AG20443 (cell line): ENCODE data around the gene CDC14A.
"Not testable (repeated sequence)": the region's sequence is repeated elsewhere in the genome, so short reads cannot be mapped to it uniquely, and the experiment has no call there.

ENCODE experiments used
- DNase-seq: peaks from one replicate; pipeline ENCODE4 v3.0.0; 2012; ENCODE audit warnings: low spot score, mixed read lengths

The CDC14A gene

DNA sequence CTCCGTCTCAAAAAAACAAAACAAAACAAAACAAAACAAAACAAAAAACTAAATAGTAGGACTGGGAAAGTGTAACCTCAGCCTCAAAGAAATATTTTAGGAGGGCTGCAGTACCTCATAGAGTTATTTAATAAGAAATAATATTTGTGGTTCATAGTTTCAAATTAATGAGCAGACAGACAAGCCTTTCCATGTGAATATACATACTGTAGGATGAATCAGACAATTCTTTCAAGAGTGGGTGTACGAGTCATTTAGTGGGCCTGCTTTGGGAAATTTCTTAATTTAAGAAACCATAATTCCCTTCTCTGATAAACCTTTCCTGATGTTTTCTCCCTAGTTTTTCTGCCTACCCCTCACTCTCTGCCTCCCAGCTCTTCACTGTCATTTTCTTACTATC, 52.5 kb downstream of the CDC14A start:
- DNase-seq: peak; percentile 14

DNA sequence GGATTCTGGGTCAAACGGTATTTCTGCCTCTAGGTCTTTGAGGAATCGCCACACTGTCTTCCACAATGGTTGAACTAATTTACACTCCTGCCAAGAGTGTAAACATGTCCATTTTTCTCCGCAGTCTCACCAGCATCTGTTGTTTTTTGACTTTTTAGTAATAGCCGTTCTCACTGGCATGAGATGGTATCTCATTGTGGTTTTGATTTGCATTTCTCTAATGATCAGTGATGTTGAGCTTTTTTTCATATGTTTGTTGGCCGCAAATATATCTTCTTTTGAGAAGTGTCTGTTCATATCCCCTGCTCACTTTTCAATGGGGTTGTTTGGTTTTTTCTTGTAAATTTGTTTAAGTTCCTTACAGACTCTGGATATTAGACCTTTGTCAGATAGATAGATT, 53.6 kb downstream of the CDC14A start:
- DNase-seq: not testable (repeated sequence)

DNA sequence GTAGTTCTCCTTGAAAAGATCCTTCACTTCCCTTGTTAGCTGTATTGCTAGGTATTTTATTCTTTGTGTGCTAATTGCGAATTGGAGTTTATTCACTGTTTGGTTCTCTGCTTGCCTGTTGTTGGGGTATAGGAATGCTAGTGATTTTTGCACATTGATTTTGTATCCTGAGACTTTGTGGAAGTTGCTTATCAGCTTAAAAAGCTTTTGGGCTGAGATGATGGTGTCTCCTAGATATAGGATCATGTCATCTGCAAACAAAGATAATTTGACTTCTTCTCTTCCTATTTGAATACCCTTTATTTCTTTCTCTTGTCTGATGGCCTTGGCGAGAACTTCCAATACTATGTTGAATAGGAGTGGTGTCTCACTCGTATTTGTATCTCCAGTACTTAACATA, 55.1 kb downstream of the CDC14A start:
- not testable (repeated sequence) for DNase-seq

DNA sequence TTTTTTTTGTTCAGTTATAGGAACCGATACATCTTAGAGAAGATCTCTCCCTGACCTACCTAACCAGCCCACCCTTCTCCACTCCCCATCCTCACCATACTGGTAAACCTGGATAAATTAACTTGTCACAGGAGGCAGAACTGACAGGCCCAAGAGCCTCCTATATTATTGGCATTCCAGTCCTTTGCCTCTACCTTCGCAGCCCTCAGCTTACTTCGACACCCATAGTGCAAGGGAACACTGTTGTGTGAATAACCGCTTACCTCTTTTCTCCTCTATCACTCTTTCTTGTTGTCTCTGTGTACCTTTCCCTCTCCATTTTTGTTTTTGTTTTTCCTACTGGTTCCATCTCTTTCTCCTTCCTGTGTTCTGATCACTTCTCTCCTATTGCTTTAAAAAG, 58.7 kb downstream of the CDC14A start:
- DNase-seq: no peak

DNA sequence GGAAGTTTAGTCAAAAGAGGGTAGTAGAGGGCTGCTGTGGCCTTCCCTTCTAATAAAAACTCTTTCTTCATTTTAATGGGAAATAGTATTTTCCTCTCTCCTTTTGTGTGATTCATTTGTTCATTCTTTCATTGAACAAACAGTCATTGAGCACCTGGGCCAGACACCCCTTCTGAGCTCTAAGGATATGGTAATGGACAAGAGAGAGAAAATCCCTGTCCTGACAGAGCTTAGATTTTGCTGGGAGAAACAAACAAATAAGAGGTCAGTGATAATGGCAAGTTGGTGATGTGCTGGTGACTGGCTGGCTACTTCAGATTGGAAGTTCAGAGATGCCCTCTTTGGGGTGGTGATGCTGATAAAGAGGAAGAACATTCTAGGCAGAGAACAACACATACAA, 59.3 kb downstream of the CDC14A start:
- no peak for DNase-seq

DNA sequence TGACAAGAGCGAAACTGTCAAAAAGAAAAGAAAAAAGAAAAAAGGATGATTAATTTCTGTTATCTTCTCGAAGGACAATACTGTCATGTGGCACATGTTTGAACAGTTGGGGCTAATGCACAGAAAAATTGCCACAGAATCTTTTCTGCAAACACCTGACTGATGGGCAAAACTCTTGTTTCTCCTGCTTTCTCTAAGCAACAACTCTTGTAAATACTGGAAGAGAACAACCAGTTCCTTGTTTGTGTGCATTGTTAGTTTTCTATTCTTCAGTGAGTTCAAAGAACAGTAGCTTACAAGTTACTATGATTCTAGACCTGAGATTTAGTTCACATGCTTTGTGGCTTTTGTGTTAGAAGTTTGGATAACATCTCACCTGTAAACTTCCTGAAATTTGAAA, 60.7 kb downstream of the CDC14A start:
- DNase-seq: no peak

DNA sequence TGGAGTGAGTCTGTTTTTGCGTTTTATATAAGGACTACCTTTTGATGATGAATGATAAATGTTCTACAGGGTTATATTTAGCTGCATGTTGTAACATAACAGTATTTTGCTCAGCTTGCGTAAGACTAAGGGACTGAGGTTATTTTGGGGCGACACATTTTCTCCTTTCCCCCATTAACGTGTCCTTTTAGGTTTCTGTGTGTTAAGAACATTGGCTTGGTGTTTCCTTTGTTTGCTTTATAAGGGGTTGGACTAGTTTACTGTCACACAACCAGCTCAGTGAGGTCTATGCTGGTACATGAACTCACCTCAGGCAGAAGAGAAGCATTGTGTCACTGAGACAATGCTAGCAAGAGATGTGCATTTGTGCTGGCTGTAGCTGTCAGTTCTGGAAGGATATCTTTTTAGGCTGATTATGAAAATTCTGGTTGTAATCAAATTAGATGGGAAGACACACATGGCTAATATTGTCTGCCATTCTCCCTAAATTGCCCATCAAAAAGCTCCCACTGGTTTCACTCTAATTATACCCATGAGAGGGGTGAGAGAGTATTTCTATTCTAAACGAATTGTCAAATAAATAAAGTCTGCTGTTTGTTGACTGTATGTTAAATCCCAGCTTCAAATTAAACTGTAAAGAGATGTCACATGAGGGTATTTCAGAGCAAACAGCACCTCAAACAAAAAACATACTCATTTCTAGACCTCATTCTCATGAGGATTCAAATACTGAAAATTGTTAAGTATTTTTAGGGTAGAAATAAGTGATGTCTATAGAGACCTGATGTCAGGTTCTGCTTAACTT, 62.6 kb downstream of the CDC14A start:
- no peak for DNase-seq

DNA sequence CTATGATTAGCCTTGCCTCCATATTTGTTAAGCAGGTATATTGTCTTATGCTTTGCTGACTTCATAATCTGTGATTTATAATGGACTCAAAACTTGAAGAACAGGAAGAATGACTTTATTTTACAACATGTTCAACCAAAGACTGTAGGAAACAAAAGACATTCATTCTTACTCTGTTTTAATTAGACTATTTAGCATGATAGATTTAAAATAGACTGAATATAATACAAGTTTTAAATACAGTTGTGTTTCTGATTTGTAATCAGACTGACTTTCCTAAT, 63.1 kb downstream of the CDC14A start:
- DNase-seq: no peak

DNA sequence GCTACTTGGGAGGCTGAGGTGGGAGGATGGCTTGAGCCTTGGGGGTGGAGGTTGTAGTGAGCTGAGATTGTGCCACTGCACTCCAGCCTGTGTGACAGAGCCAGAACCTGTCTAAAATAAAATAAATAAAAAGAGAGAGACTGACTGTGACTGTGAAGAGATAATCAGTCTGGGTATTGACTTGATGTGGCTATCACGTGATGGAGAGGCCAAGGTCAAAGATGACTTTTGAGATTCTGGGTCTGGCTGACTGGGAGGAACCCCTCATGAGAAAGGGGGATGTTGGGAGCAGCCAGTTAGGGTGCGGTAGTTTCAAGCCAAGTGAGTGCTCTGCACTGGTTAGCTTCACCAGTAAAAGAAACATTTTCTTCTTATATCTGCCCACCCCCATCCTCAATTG, 66.8 kb downstream of the CDC14A start:
- no peak for DNase-seq

DNA sequence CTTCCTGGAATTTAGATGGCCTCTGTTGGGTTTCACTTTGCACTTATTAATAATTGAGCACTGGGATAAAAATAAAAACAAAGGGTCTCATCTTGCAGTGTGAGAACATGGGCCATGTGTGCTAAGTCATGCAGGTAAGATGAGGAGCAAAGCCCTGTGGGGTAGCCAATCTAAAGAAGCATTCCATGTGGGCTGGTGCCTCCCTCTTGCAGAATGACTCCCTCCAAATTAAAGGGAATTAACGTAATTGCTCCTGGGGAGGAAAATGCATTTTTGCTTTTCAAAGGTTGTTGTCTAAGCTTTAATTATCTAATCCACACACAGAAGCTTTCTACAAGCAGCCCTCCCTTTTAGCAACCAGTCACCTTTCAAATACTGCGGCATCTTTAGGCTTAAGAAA, 69.8 kb downstream of the CDC14A start:
- DNase-seq: no peak

DNA sequence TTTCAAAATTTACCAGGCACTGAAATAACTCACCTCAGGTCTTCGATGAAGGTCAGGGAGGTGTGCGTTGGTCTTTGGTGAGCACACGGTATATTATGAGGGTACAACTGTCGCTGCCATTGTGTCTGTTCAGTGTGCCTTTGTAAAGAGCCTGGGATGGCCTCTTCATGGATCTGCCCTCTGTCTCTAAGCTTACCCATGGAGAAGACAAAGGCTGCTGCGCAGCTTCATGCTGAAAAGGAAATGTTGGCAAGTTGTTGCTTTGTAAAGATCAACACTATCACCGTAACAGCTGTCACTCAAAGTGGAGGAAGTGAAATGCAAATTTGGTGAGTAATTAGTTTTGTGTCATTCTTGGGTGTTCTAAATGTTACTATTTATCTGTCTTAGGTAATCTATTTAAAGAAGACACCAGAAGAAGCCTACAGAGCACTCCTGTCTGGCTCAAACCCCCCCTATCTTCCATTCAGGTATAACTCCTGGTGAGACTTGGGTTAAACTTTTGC, 71.6 kb downstream of the CDC14A start:
- no peak for DNase-seq

DNA sequence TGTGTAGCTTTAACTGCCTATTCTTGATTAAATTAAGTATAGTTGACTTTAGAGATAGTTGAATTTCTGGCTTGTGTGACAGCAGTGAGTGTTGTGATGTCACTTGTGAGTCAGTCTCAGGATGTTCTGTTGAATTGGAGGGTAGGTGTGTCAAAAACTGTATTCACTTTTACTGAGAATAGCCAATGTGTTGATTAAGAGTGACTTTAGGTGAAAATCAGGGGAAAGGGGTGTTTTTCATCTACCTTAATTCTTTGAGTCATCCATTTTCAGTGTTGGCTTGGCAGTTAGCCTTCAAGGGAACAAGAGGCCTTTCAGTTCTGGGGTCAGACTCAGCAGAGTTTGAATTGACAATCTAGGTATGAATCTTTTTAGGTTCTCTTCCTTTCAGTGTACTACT, 75.9 kb downstream of the CDC14A start:
- no peak for DNase-seq

DNA sequence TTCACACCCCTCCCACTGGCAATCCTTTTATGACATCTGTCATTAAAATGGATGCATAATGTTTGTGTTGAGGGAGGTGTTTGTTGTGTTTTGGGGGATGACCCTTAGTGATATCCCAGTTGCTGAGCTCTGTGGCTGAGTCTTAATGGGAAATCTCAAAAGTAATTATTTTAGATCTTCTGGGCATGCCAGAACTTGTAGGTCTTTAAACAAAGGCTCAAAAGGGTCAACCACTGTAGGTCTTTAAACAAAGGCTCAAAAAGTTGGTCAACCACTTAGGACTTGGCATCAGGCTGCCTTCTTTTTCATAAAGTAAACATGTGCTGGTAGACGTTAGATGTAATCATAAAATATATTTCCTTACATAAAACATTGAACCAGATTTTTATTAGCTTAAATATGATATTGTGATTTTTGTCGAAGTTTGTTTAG, 78.0 kb downstream of the CDC14A start:
- DNase-seq: no peak

DNA sequence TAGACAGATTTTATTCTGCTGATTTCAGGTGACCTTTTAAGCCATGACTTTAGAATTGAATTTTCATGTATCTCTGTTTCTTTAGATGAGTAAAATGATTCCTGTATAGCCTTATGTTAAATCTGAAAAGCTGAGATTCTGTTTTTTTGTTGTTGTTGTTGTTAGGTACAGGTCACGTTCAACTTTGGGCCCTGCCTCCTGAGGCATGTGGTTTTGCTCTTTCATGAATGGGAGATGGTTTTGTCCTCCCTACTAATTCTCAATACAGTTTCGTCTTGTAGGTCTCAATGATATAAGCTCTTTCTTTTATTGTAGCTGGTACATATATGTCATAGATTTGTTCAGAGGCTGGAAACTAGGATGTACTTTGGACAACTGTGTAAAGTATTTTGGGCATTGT, 79.6 kb downstream of the CDC14A start:
- DNase-seq: no peak

DNA sequence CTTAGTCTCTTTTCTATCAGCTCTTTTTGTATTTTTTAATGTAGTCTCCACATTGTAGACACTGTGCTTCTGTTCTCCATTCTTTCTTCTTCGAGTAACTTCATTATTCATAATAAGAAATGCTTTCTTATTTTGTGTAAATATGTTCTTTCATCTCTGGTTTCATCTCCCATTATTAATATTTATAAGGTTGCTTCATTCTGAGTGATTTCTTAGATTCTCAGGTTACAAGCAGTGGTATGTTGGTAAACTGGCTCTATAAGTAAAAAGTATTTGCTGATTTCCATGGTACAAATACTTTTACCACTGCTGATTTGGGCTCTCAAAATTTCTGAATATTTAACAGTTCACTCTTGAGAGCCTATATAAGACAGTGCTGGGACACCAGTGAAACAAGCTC, 81.3 kb downstream of the CDC14A start:
- DNase-seq: no peak

DNA sequence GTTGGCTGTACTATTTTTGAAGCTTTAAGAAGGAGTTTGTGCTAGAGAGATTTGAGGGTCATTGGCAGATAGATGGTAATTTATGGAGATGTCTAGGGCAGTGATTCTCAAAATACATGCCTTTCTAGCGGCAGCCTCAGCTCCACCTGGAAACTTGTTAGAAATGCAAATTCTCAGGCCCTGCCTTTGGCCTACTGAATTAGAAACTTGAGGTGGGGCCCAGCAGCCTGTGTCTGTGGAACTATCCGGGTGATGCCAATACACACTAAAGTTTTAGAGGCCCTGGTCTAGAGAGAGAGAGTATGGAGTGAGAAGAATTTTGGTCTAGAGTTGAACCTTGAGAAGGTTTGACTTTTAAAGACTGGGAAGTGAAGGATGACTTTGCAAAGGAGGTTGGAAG, 82.5 kb downstream of the CDC14A start:
- no peak for DNase-seq

DNA sequence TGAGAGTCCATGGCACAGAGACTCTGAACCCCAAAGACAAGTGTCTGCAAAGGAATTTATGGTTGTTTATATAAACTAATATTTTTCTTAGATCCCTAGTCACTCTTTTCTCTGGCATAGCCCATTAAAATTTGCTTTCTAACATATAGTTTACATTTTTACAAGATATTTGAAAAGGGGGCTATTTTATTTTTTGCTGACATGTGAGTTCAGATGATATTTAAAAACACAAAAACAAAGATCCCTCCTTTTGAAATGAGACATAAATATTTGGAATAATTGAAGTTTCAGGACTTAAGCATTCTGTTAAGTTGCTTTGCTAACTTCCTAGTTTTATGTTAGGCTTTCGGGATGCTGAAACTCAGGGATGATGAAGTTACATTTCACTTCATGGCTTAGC, 86.1 kb downstream of the CDC14A start:
- DNase-seq: no peak

DNA sequence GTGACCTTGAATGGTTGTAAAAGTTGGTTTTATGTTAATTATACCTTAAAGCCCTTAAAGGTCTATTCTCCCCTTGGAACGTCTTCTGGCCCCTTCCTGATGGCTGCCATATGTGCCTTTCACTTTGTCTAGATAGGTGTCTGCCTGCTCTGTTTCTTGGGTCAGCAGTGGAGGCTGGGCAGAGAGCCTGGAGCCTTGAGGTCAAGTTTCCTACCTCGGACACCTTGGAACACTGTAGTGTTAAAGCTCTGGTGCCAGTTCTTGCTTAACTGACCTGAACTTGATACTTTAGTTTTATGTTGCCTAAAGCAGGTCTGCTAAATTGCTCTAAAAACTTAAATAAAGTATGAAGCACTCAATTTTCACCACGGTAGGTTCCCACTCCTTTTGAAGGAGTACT, 86.5 kb downstream of the CDC14A start:
- no peak for DNase-seq

DNA sequence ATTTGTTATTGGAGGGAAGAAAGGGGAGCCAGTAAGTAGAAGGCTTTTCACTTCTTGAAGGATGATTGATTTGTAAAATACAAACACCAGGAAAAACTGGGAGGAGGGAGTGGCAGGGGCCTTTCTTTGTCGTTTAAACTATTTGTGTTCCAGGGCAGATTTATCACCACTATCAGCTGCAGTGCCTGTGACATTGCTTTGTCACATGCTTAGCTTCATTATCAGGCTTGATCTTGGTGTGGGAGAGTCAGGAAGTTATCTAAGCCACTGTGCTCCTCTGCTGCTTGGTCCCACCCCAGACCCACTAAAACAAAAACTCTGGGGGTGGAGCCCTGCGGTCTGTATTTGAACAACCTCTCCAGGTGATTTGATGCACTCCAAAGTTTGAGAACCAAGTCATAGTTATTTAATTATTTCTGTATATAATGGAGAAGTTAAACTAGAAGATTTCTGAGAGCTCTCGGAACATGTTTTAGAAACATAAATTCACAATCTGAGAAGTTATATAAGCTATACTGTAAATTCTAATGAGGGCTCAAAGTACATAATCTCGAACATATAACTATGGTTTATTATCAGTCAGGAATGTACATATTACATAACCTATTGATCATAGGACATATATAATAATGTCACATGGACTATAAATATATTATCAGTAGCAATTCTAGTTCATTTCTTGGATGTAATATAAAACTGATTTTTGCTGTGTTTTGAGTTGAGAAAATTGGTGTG, 87.9 kb downstream of the CDC14A start:
- DNase-seq: no peak

DNA sequence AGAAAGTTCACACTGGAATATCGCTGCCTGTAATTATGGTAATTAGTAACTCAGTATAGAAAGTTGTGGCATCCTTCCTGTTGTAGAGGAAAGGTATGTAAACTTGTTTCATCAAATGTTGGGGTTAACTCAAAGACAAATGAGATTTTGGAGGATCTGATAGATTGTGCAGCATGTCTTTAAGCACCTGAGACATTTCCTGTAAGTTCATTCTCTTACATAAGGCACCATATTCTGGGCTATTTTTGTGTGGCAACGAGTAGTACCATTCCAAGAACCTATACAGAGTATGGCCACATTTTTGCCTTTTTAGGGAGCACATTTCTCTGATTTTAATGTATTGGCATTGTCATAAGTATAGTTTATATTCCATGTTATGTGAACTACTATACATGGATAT, 88.8 kb downstream of the CDC14A start:
- no peak for DNase-seq

DNA sequence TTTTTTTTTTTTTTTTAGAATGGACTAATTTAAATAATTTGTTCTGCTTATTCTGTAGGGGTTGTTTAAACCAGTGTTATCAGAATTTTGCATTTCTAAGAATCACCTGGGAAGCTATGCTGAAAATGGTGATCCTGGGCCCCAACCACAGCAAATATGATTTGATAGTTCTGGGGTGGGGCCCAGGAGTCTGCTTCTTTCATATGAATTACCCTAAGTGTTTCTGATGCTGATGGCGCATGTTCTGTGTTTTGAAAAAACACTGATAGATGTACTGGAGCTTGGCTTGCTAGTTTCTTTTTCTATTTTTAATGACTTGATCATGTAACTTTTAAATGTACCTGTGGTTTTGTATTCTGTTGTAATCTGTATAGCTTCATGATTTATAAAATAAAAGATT, 89.3 kb downstream of the CDC14A start:
- DNase-seq: no peak

DNA sequence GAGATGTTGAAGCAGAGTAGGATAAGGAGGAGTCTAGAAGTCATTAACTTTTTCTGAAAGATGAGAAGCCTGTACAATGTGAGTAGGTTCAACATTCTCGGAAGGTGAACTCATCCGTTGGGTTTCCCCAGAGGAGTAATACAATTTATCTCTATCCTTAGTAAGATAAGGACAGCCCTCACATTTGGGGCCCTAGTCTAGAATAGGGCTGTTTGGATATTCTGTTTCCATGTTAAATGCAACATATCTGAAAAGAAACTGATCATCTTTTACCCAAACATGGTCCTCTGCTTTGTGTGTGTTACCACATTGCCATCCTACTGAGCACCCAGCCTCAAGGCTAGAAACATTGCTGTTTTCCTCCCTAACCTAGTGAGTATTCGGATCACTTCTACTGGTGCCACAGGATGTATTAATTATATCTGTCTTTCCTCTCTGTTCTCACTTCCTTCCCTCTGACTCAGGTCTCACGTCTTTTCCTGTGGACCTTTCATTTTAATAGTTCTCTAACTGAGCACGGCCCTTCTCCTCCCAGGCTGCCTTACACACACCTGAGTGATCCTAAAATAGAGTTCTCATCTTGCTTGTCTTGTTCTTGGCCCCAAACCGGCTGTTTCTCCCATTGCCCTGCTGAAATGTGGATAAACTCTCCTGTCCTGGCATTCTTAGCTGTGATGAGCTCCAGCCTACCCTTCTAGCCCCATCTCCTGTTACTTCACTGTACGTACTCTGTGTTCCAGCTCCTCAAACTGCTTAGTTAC, 91.7 kb downstream of the CDC14A start:
- DNase-seq: no peak

DNA sequence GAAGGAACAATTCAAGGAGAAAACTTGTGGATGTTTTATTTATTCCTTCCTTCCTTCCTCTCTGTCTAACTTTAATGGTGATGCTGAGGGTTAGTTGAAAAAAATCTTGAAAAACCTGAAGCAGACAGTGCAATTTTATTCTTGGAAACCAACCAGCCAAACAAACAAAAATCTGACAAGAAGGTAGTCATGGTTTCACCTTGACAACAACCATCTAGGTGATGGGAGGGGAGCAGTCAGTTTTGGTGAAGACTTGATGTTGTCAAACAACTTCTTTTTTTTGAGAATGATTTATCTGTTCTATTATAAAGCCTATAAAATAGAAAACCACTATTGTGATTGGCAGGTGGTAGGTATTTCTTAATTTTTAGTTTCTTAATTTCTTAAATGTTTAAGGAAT, 93.3 kb downstream of the CDC14A start:
- DNase-seq: no peak
